HepG2 (cell line): Measurements from ENCODE around the gene WDR86. TPM values are rescaled to one million over a fixed set of nuclear protein-coding genes. Genes with fewer than 3 reads are reported as not detected.

Experiments
- ATAC-seq: fragments of 200-7000 bp; cut with Tn5 transposase; 3 replicates; pipeline ENCODE4 v1.9.1; 2020; ENCODE audit warnings: mild to moderate bottlenecking, moderate library complexity
- BruUV-seq: library from RNA; stranded (reverse); fragments of 400-500 nt; replicated peaks from 2 replicates; lab custom pipeline; 2021; lab: Mats Ljungman, UMichigan
- CTCF ChIA-PET: fragments of 300-600 bp; formaldehyde crosslinking; extraction: SDS; loops from one replicate; lab custom pipeline; 2021; ENCODE audit warnings: low total read pairs, inconsistent platforms, low intra/inter-chr PET ratio; lab: Yijun Ruan, JAX
- POLR2A ChIA-PET: fragments of 350-600 bp; sonication (Branson Sonifier 250); formaldehyde crosslinking; loops from one replicate; lab custom pipeline; 2020; ENCODE audit warnings: antibody characterized with exemption, inconsistent platforms; lab: Yijun Ruan, JAX
- DNase-seq: peaks from one replicate; pipeline ENCODE4 v3.0.0-alpha.2; 2015; ENCODE audit warnings: low spot score
- FAIRE-seq: peaks from 3 replicates; lab custom pipeline; 2011; peaks lifted over from hg19 to GRCh38; lab: Jason Lieb, UNC
- H2AFZ ChIP-seq: one replicate; pipeline ENCODE4 v1.6.1; 2011; ENCODE audit warnings: low read length, inconsistent platforms
- H3K27ac ChIP-seq: fragments of 300-600 bp; 3 replicates; pipeline ENCODE4 v1.8.0; 2011; ENCODE audit warnings: mixed run types, mild to moderate bottlenecking, mixed read lengths, low read length, inconsistent platforms; ENCODE audit not compliant: insufficient read depth; ENCODE audit errors: extremely low read length
- H3K27me3 ChIP-seq, 2 experiments: fragments of 200-600 bp in 1 of 2; 2 replicates in 1 of 2; 3 replicates in 1 of 2; pipeline versions ENCODE4 v1.6.0 to v1.8.0; 2011; ENCODE audit warnings: low read length in 2 of 2, mild to moderate bottlenecking in 2 of 2, moderate library complexity in 2 of 2, inconsistent platforms in 1 of 2; ENCODE audit not compliant: insufficient read depth in 2 of 2, control insufficient read depth in 1 of 2
- H3K36me3 ChIP-seq, 2 experiments: fragments of 200-600 bp in 1 of 2; replicated peaks in 1 of 2; 2 replicates in 1 of 2; 3 replicates in 1 of 2; pipeline versions ENCODE4 v1.5.1 to v1.8.0; 2011; ENCODE audit warnings: low read length in 2 of 2, inconsistent platforms in 1 of 2; ENCODE audit not compliant: insufficient read depth in 2 of 2, control insufficient read depth in 1 of 2
- H3K4me1 ChIP-seq: 2 replicates; pipeline ENCODE4 v1.5.1; 2012; ENCODE audit warnings: low read length, inconsistent platforms; ENCODE audit not compliant: insufficient read depth
- H3K4me2 ChIP-seq: 2 replicates; pipeline ENCODE4 v1.6.0; 2011; ENCODE audit warnings: low read depth, low read length, inconsistent platforms
- H3K4me3 ChIP-seq, 3 experiments: fragments of 200-600 bp in 1 of 3; sonication (generic), shearing (Covaris generic) in 1 of 3; replicated peaks in 1 of 3; 2 replicates each; pipeline ENCODE4 v1.5.1; 2011 to 2016; ENCODE audit warnings: low read length in 3 of 3, inconsistent platforms in 2 of 3, low read depth in 2 of 3, mild to moderate bottlenecking in 2 of 3, control low read depth in 1 of 3, mixed read lengths in 1 of 3; ENCODE audit not compliant: insufficient read depth in 1 of 3
- H3K79me2 ChIP-seq: one replicate; pipeline ENCODE4 v1.6.1; 2011; ENCODE audit warnings: low read length, inconsistent platforms; ENCODE audit not compliant: insufficient read depth
- H3K9ac ChIP-seq: 2 replicates; pipeline ENCODE4 v1.6.0; 2011; ENCODE audit warnings: mild to moderate bottlenecking, low read depth, low read length, inconsistent platforms; ENCODE audit not compliant: insufficient read depth
- H3K9me3 ChIP-seq: 2 replicates; pipeline ENCODE4 v1.5.1; 2012; ENCODE audit warnings: mild to moderate bottlenecking, low read length
- H4K20me1 ChIP-seq: 2 replicates; pipeline ENCODE4 v1.6.0; 2011; ENCODE audit warnings: inconsistent platforms, mild to moderate bottlenecking, low read length, moderate library complexity; ENCODE audit not compliant: insufficient read depth
- AKNA ChIP-seq: sonication (generic); formaldehyde crosslinking; IDR thresholded peaks from 2 replicates; pipeline ENCODE4 v1.4.0; 2020; ENCODE audit warnings: missing genetic modification reagents, borderline replicate concordance
- CREM ChIP-seq, 2 experiments: sonication (generic) in 1 of 2; formaldehyde crosslinking in 1 of 2; IDR thresholded peaks; 2 replicates each; pipeline versions ENCODE4 v1.4.0 to v1.6.1; 2016 to 2020; ENCODE audit warnings: antibody characterized with exemption in 1 of 2, mild to moderate bottlenecking in 1 of 2, missing genetic modification reagents in 1 of 2
- NCOA2 ChIP-seq: sonication (generic); formaldehyde crosslinking; IDR thresholded peaks from 2 replicates; pipeline ENCODE4 v1.8.0; 2022; ENCODE audit warnings: inconsistent platforms
- SIX4 ChIP-seq: sonication (generic); formaldehyde crosslinking; IDR thresholded peaks from 2 replicates; pipeline ENCODE4 v1.4.0; 2020; ENCODE audit warnings: missing genetic modification reagents
- ZBTB33 ChIP-seq: sonication (generic); formaldehyde crosslinking; IDR thresholded peaks from 2 replicates; pipeline ENCODE4 v1.4.0; 2020; ENCODE audit warnings: missing genetic modification reagents
- ZNF264 ChIP-seq: sonication (generic); formaldehyde crosslinking; IDR thresholded peaks from 2 replicates; pipeline ENCODE4 v1.4.0; 2020; ENCODE audit warnings: missing genetic modification reagents
- ZNF296 ChIP-seq: sonication (generic); formaldehyde crosslinking; conservative IDR thresholded peaks from 2 replicates; pipeline ENCODE4 v1.5.0; 2020; ENCODE audit warnings: mild to moderate bottlenecking, missing genetic modification reagents
- WGBS: methylation state at CpG from one replicate; pipeline ENCODE4 v1.1.6; 2017; ENCODE audit warnings: low lambda C conversion rate; 5-methylcytosine and 5-hydroxymethylcytosine counted together
- in situ Hi-C: cut with HindIII; loops from 2 replicates; pipeline ENCODE4 v1.10.0; 2017; ENCODE audit warnings: low pct_unique_long_range_greater_than_20kb; ENCODE audit not compliant: extremely low pct_ligation_motif_present
- intact Hi-C: fragments of 100-400 bp; cut with micrococcal nuclease; formaldehyde crosslinking; loops from one replicate; pipeline ENCODE4 v1.10.0; 2022; ENCODE audit not compliant: unreplicated experiment
- polyA plus RNA-seq, 8 experiments: library from polyadenylated mRNA; depleted of rRNA in 3 of 8; stranded (reverse) in 7 of 8; unstranded in 1 of 8; fragments of >200 nt; fragmentation: Illumina TruSeq in 4 of 8; extraction: Trizol in 4 of 8; gene quantifications; 2 replicates each; pipeline versions ENCODE4 v1.2.1 to v1.2.3, GENCODE V29; 2011 to 2016; ENCODE audit warnings: low read depth in 4 of 8, missing spikeins in 1 of 8, mixed read lengths in 1 of 8; ENCODE audit not compliant: insufficient read depth in 1 of 8
- total RNA-seq, 5 experiments: library from RNA; depleted of rRNA; stranded (reverse); fragments of >200 nt; fragmentation: Illumina TruSeq; extraction: Trizol; gene quantifications; 2 replicates each; pipeline ENCODE4 v1.2.3, GENCODE V29; 2016; ENCODE audit warnings: low read depth in 1 of 5

Gene WDR86
- total and polyA plus RNA-seq, 2 of the 13 experiments (the other 11 are each of a cell fraction or from before 2014, with no cell fraction given): 0.11 to 2.9 TPM

DNA sequence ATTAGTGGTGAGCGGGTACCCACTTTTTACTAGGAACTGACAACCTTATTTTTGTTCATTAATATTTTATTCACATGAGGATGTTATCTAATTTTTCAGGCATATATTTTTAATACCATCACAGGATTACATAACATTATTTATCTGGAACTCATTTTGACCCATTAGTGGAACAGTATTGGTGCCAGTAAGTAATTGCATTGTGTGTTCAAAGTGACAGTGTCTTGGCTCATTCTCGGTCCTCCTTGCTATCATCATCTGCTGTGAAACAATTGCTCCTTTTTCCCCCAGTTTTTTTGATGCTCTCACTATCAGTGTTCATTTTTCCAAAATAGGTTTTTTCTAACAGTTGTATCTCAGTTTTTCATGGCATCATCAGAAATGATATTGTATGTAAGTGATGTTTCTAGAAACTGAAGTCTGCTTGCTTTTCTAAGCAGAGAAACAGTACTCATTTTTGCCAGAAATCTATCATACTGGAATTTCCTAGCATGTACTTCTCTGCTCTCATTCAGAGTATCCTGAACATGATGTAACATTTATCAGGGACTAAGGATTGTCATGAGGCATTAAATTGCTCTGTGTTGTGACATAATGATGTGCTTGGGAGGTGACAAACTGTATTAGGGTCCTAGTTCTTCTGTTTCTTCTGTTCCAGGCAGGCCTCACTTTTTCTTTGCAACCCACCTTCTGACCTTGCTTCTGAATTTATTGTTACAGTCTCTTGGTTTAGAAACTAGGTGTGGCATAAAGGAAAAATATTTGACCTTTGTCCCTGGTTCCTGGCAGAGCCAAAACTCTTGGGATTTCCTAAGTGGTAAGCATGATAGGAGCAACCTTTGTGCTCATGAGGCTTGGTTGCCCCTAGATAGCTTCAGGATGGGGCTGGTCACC lies 64.0 kb downstream of the WDR86 start (continued):
- no peak for TF ChIP-seq AKNA
- TF ChIP-seq ZNF264 (CRISPR knock-in tag): no peak
- TF ChIP-seq CREM (IDR thresholded peaks at IDR 0.05): no peak
- TF ChIP-seq CREM (CRISPR knock-in tag; IDR thresholded peaks at IDR 0.05): no peak

DNA sequence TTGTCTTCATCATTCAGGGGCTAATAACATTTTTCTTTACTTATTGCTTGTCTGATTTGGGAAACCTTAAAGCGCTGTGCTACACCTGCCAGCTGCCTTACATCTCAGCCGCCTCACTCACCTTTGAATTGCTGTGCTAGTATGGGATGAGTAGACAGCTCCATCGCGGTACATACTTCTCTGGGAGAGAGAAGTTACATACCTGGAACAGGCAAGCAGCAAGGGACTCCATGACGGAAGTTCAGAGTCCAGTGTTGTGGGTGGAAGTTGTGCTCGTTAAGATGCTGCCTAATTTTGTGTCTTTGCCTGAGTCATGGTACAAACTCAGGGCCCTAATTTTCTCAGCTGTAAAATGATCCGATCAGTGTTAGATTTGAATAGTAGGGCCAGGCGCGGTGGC lies 66.3 kb downstream of the WDR86 start:
- POLR2A ChIA-PET: no interaction called here
- 0 out of 2 replicates have a peak, but pooled peaks cover 3% of the 10 kb centered on the region for H4K20me1 ChIP-seq
- TF ChIP-seq ZBTB33 (peak; percentile 64), ZNF296 (CRISPR knock-in tag) (no peak), SIX4 (CRISPR knock-in tag) (no peak), NCOA2 (CRISPR knock-in tag) (no peak)
- TF ChIP-seq, all 625 proteins: peak for 1
- CTCF ChIA-PET: no interaction called here
- Histone ChIP-seq H2AFZ (no peak overlapping the region), H3K4me3 (no peak overlapping the region), H3K9ac (no peak overlapping the region), H3K36me3 (peaks cover 5 to 12% of the 10 kb centered on the region in 2 experiments), H3K27ac (no peak overlapping the region), H3K4me2 (no peak overlapping the region), H3K9me3 (no peaks in the 10 kb centered on the region), H3K27me3 (no peaks in the 10 kb centered on the region), H3K4me1 (peaks cover 53% of the 10 kb centered on the region), H3K79me2 (peaks cover 14% of the 10 kb centered on the region)
- in situ Hi-C loops: no loop called here
- BruUV-seq: no TSS peak
- ATAC-seq: no peak
- intact Hi-C loops: no loop called here
- DNase-seq: no peak
- no peak for FAIRE-seq
- WGBS: 95% methylated on average over 9 of the region's 9 CpGs
